ENCODE results near the gene MYRIP. TPM values are rescaled to one million over a fixed set of nuclear protein-coding genes. Genes with fewer than 3 reads are reported as not detected.

Gene MYRIP
- total and polyA plus RNA-seq, 4 donors, result 0.98 to 11.7 (median 6.8) TPM

DNA sequence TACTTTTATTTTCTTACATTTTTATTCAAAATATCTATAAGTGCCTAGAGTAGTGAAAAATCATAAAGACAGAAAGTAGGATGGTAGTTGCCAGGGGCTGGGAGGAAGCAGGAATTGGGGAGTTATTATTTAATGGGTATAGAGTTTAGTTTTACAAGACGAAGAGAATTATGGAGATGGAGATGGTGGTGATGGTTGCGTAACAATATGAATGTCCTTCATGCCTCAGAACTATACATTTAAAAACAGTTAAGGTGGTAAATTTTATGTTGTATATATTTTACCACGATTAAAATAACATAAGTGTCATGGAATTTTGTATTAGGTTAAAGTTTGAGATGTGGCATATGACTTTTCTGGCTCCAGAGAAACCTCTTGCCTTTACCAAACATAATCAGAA, 171.4 kb downstream of the MYRIP start (continued):
- TF ChIP-seq, protein P1, sequence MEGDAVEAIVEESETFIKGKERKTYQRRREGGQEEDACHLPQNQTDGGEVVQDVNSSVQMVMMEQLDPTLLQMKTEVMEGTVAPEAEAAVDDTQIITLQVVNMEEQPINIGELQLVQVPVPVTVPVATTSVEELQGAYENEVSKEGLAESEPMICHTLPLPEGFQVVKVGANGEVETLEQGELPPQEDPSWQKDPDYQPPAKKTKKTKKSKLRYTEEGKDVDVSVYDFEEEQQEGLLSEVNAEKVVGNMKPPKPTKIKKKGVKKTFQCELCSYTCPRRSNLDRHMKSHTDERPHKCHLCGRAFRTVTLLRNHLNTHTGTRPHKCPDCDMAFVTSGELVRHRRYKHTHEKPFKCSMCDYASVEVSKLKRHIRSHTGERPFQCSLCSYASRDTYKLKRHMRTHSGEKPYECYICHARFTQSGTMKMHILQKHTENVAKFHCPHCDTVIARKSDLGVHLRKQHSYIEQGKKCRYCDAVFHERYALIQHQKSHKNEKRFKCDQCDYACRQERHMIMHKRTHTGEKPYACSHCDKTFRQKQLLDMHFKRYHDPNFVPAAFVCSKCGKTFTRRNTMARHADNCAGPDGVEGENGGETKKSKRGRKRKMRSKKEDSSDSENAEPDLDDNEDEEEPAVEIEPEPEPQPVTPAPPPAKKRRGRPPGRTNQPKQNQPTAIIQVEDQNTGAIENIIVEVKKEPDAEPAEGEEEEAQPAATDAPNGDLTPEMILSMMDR (IDR thresholded peaks at IDR 0.05; ENCODE audit: low read depth, low read length, missing input control), result no peak
- no peak for TF ChIP-seq HNF4A (conservative IDR thresholded peaks at IDR 0.05)
- no peak for TF ChIP-seq FOXA1 (IDR thresholded peaks at IDR 0.05)
- no peak for TF ChIP-seq HNF4G (IDR thresholded peaks at IDR 0.05)

DNA sequence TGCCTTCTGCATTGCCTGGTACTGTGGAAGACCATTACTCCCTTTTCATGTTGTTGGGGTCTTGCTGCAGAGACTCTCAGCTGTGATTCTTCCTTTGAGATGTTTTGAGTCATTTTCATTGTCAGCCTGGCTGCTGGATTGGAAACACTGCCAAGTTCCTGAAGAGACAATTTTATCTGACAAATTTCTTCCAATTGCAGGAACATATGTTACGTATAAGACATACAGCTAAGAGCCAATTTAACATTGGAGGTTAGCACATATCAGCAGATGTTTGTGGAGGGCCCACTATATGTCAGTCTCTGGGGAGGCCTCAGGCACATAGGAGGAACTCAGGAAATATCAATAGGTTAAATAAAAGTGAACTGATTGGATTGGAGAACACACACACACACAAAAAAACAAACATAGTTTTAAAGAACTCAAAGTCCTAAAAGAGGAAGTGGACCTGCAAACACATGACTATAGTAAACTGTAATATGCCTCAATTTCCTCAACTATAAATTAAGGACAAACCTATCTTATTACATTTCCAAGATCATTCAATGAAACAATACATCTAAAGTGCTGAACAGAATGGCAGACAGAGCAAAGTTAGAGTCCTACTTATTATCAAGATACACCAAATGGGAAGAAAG, 172.3 kb downstream of the MYRIP start:
- Histone ChIP-seq H3K4me3 (ENCODE audit: low read depth in 1 of 3, low read length in 3 of 3) (no peak overlapping the region), H3K27ac (ENCODE audit: low read depth in 1 of 2, low read length in 2 of 2) (no peak overlapping the region), H3K27me3 (ENCODE audit: control insufficient read depth in 4 of 4, insufficient read depth in 4 of 4, low read length in 3 of 4) (no peaks in the 10 kb centered on the region), H3K9ac (ENCODE audit: low read depth in 1 of 2, low read length in 2 of 2) (no peak overlapping the region), H3K4me1 (ENCODE audit: control insufficient read depth in 4 of 4, insufficient read depth in 4 of 4, low read length in 3 of 4) (peaks cover 0 to 2% (median 0%) of the 10 kb centered on the region in 4 donors), H3K36me3 (ENCODE audit: control insufficient read depth in 4 of 4, insufficient read depth in 3 of 4, low read depth in 1 of 4, low read length in 3 of 4) (no peaks in the 10 kb centered on the region), H3K9me3 (ENCODE audit: control insufficient read depth in 4 of 4, low read length in 3 of 4) (no peaks in the 10 kb centered on the region)
- TF ChIP-seq TAF1 (conservative IDR thresholded peaks at IDR 0.05) (no peak), FOXA2 (IDR thresholded peaks at IDR 0.05) (no peak), HNF4A (conservative IDR thresholded peaks at IDR 0.05) (no peak), HNF4G (IDR thresholded peaks at IDR 0.05) (no peak), YY1 (IDR thresholded peaks at IDR 0.05) (no peak), SP1 (IDR thresholded peaks at IDR 0.05) (no peak)
- 80% methylated on average over 1 of the region's 1 CpG for WGBS
- DNase-seq (ENCODE audit: low spot score), result no peak

DNA sequence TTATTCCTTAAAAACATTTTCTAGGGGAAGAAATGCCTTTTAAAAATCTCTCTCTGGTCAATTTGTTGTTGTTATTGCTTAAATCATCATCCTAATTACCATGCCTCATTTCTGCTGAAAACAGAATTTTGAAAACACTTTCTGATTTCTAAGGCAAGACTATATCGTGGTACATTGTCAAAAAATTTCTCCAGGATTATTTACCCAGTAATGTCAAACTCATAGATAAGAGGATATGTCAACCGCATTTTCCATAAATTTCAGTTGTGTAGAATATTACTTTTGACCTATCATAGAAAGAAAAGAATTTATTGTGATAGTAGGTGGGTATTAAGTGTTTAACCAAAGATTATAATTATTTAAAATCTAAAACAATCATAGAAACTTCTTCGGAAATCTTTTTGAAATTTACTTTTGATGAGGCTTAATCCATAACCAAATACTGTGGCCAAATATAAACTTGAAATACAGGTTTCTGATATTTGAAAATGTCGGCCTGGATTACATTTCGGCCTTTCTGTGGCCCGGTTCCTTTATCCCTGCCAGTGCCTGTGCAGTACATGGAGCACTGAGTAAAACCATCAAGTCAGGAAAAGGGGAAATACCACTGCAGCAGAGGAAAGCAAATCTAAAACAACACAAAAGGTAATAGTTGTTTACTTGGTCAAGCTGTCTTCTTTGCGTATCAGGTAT, 173.4 kb downstream of the MYRIP start:
- DNase-seq (ENCODE audit: low spot score), result no peak
- no peak overlapping the region for H3K9ac ChIP-seq (ENCODE audit: low read depth in 1 of 2, low read length in 2 of 2)
- H3K27me3 ChIP-seq (ENCODE audit: control insufficient read depth in 4 of 4, insufficient read depth in 4 of 4, low read length in 3 of 4), result no peaks in the 10 kb centered on the region
- H3K36me3 ChIP-seq (ENCODE audit: control insufficient read depth in 4 of 4, insufficient read depth in 3 of 4, low read depth in 1 of 4, low read length in 3 of 4), result no peaks in the 10 kb centered on the region
- WGBS, result 78% methylated on average over 7 of the region's 7 CpGs
- H3K27ac ChIP-seq (ENCODE audit: low read depth in 1 of 2, low read length in 2 of 2), result no peak overlapping the region
- H3K9me3 ChIP-seq (ENCODE audit: control insufficient read depth in 4 of 4, low read length in 3 of 4), result no peaks in the 10 kb centered on the region
- H3K4me3 ChIP-seq (ENCODE audit: low read depth in 1 of 3, low read length in 3 of 3), result no peak overlapping the region
- peaks cover 0 to 2% (median 0%) of the 10 kb centered on the region in 4 donors for H3K4me1 ChIP-seq (ENCODE audit: control insufficient read depth in 4 of 4, insufficient read depth in 4 of 4, low read length in 3 of 4)
- no peak for TF ChIP-seq FOXA1 (IDR thresholded peaks at IDR 0.05)

DNA sequence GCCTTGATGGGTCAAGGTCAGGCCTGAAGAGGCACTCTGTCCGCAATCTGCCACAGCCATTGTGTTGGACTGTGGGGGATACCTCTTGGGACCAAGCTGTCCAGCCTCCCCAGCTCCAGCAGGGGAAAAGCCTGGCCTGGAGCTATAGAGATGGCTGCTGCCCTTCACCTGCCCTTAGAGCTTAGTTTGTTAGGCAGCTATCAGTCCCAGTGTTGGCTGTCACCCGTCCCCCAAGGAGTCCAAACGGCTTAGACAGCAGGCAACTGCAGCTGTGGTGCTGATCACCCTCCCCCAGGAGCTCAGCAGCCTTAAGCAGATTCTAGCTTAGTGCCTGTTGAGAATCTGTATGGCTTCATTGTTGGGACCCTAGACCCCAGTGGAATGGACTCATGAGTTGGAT, 180.3 kb downstream of the MYRIP start:
- no peaks in the 10 kb centered on the region for H3K27me3 ChIP-seq (ENCODE audit: control insufficient read depth in 4 of 4, insufficient read depth in 4 of 4, low read length in 3 of 4)
- H3K9me3 ChIP-seq (ENCODE audit: control insufficient read depth in 4 of 4, low read length in 3 of 4), result no peaks in the 10 kb centered on the region
- no peaks in the 10 kb centered on the region for H3K36me3 ChIP-seq (ENCODE audit: control insufficient read depth in 4 of 4, insufficient read depth in 3 of 4, low read depth in 1 of 4, low read length in 3 of 4)
- no peak overlapping the region for H3K4me3 ChIP-seq (ENCODE audit: low read depth in 1 of 3, low read length in 3 of 3)
- no peaks in the 10 kb centered on the region for H3K4me1 ChIP-seq (ENCODE audit: control insufficient read depth in 4 of 4, insufficient read depth in 4 of 4, low read length in 3 of 4)
- no peak for DNase-seq (ENCODE audit: low spot score)
- no peak overlapping the region for H3K27ac ChIP-seq (ENCODE audit: low read depth in 1 of 2, low read length in 2 of 2)
- 92% methylated on average over 3 of the region's 3 CpGs for WGBS
- H3K9ac ChIP-seq (ENCODE audit: low read depth in 1 of 2, low read length in 2 of 2), result no peak overlapping the region
- TF ChIP-seq JUND (IDR thresholded peaks at IDR 0.05) (no peak), EGR1 (IDR thresholded peaks at IDR 0.05; ENCODE audit: low read depth in 2 of 2) (no peak), YY1 (IDR thresholded peaks at IDR 0.05) (no peak), NR2F2 (IDR thresholded peaks at IDR 0.05) (no peak)

Measured in liver (tissue), 9 donors.